ENCODE data around the gene FAM222A.

GRCh38 chr12:109771746-109772621 is 58.4 kb downstream of the FAM222A start:
- TF ChIP-seq BACH2 (CRISPR knock-in tag; IDR thresholded peaks at IDR 0.05; ENCODE audit: borderline replicate concordance) (no peak), TSHZ2 (CRISPR knock-in tag; IDR thresholded peaks at IDR 0.05) (no peak), GLIS3 (CRISPR knock-in tag; IDR thresholded peaks at IDR 0.05) (no peak), CSDC2 (CRISPR knock-in tag; IDR thresholded peaks at IDR 0.05) (no peak), ARNTL (CRISPR knock-in tag; IDR thresholded peaks at IDR 0.05; ENCODE audit: borderline replicate concordance, low read depth) (no peak), PATZ1 (CRISPR knock-in tag; IDR thresholded peaks at IDR 0.05; ENCODE audit: borderline replicate concordance) (no peak), RARB (CRISPR knock-in tag; IDR thresholded peaks at IDR 0.05) (no peak), TCF4 (CRISPR knock-in tag; IDR thresholded peaks at IDR 0.05; ENCODE audit: borderline replicate concordance) (no peak), ZNF8 (CRISPR knock-in tag; IDR thresholded peaks at IDR 0.05) (no peak), TOX (CRISPR knock-in tag; IDR thresholded peaks at IDR 0.05; ENCODE audit: borderline replicate concordance) (no peak), ZFP30 (CRISPR knock-in tag; IDR thresholded peaks at IDR 0.05) (no peak)
- TF ChIP-seq, protein P1, sequence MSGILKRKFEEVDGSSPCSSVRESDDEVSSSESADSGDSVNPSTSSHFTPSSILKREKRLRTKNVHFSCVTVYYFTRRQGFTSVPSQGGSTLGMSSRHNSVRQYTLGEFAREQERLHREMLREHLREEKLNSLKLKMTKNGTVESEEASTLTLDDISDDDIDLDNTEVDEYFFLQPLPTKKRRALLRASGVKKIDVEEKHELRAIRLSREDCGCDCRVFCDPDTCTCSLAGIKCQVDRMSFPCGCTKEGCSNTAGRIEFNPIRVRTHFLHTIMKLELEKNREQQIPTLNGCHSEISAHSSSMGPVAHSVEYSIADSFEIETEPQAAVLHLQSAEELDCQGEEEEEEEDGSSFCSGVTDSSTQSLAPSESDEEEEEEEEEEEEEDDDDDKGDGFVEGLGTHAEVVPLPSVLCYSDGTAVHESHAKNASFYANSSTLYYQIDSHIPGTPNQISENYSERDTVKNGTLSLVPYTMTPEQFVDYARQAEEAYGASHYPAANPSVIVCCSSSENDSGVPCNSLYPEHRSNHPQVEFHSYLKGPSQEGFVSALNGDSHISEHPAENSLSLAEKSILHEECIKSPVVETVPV (CRISPR knock-in tag; IDR thresholded peaks at IDR 0.05) = no peak

Data from SK-N-SH treated with all-trans-retinoic acid at 6 μM for 48 hours (cell line).